Endothelial cell of umbilical vein (primary cell): ENCODE results near the gene RAB3D.

ENCODE experiments used
- CTCF ChIP-seq, 2 donors: IDR thresholded peaks; 1 replicate in 1 of 2; 2 replicates in 1 of 2; pipeline ENCODE4 v1.5.1; 2011; ENCODE audit warnings: low read length in 2 of 2, mild to moderate bottlenecking in 2 of 2, moderate library complexity in 2 of 2, control low read depth in 1 of 2, inconsistent platforms in 1 of 2, low read depth in 1 of 2; ENCODE audit not compliant: insufficient read depth in 1 of 2; ENCODE audit errors: extremely low read depth in 1 of 2
- EZH2 ChIP-seq: IDR thresholded peaks from 2 replicates; pipeline ENCODE4 v1.6.1; 2012; ENCODE audit warnings: borderline replicate concordance, low read depth, mild to moderate bottlenecking, moderate library complexity, low read length, inconsistent platforms; ENCODE audit not compliant: severe bottlenecking
- FOS ChIP-seq: IDR thresholded peaks from 2 replicates; pipeline ENCODE4 v1.6.1; 2011; ENCODE audit warnings: mild to moderate bottlenecking, low read length, moderate library complexity, borderline replicate concordance; ENCODE audit not compliant: insufficient read depth
- GATA2 ChIP-seq: IDR thresholded peaks from 2 replicates; pipeline ENCODE4 v1.7.0; 2011; ENCODE audit warnings: low read depth, mild to moderate bottlenecking, moderate library complexity, mixed read lengths, low read length; ENCODE audit not compliant: insufficient read length, insufficient read depth
- JUN ChIP-seq: IDR thresholded peaks from 2 replicates; pipeline ENCODE4 v1.6.1; 2011; ENCODE audit warnings: borderline replicate concordance, low read depth; ENCODE audit not compliant: insufficient read length, insufficient read depth
- MAX ChIP-seq: IDR thresholded peaks from 2 replicates; pipeline ENCODE4 v1.6.1; 2011; ENCODE audit not compliant: insufficient read depth, insufficient read length
- MYC ChIP-seq: IDR thresholded peaks from one replicate; pipeline ENCODE4 v1.6.1; 2011; ENCODE audit warnings: mild to moderate bottlenecking, low read depth, low read length
- POLR2A ChIP-seq: IDR thresholded peaks from 2 replicates; pipeline ENCODE4 v1.6.1; 2012; ENCODE audit warnings: low read depth, mild to moderate bottlenecking, control low read depth, low read length
- POLR2AphosphoS5 ChIP-seq: IDR thresholded peaks from 2 replicates; pipeline ENCODE4 v1.6.1; 2012; ENCODE audit warnings: low read depth, mild to moderate bottlenecking, control low read depth, low read length, moderate library complexity; ENCODE audit not compliant: insufficient read depth

GRCh38 chr19:11361037-11361770 lies 21.7 kb upstream of the RAB3D start:
- TF ChIP-seq CTCF (IDR thresholded peaks at IDR 0.05; ENCODE audit: extremely low read depth in 1 of 2, insufficient read depth in 1 of 2, low read depth in 1 of 2, low read length in 2 of 2) = no peak
- TF ChIP-seq FOS = no peak
- TF ChIP-seq EZH2 = no peak
- no peak for TF ChIP-seq MYC
- TF ChIP-seq MAX = no peak
- no peak for TF ChIP-seq POLR2A
- no peak for TF ChIP-seq POLR2AphosphoS5
- TF ChIP-seq JUN = no peak
- TF ChIP-seq GATA2 = no peak
